ENCODE data around the gene S100A16.
"Not testable (repeated sequence)": the region's sequence is repeated elsewhere in the genome, so short reads cannot be mapped to it uniquely, and the experiment has no call there.

S100A16 gene

GRCh38 chr1:153585006-153585405 is 27.9 kb downstream of the S100A16 start:
- DNase-seq (ENCODE audit: low read depth), result no peak

- DNase-seq (ENCODE audit: low read depth), result no peak
These were observed 29.0 kb downstream of the S100A16 start for GRCh38 chr1:153583976-153584375.

- DNase-seq (ENCODE audit: low read depth), result not testable (repeated sequence)
These were observed 29.4 kb downstream of the S100A16 start for GRCh38 chr1:153583514-153583913.

GRCh38 chr1:153582836-153583235 is 30.1 kb downstream of the S100A16 start:
- DNase-seq (ENCODE audit: low read depth), result not testable (repeated sequence)

- no peak for DNase-seq (ENCODE audit: low read depth)
These were observed 34.0 kb downstream of the S100A16 start for GRCh38 chr1:153578936-153579335.

- no peak for DNase-seq (ENCODE audit: low read depth)
These were observed 34.4 kb downstream of the S100A16 start for GRCh38 chr1:153578490-153578889.

- DNase-seq (ENCODE audit: low read depth), result no peak
These were observed 35.3 kb downstream of the S100A16 start for GRCh38 chr1:153577624-153578051.

GRCh38 chr1:153577138-153577537 is 35.8 kb downstream of the S100A16 start:
- no peak for DNase-seq (ENCODE audit: low read depth)

- DNase-seq (ENCODE audit: low read depth), result not testable (repeated sequence)
These were observed 37.4 kb downstream of the S100A16 start for GRCh38 chr1:153575497-153575896.

- not testable (repeated sequence) for DNase-seq (ENCODE audit: low read depth)
These were observed 37.9 kb downstream of the S100A16 start for GRCh38 chr1:153575081-153575491.

GRCh38 chr1:153573351-153573750 is 39.6 kb downstream of the S100A16 start:
- DNase-seq (ENCODE audit: low read depth), result no peak

GRCh38 chr1:153572569-153573015 is 40.3 kb downstream of the S100A16 start:
- DNase-seq (ENCODE audit: low read depth), result no peak

GRCh38 chr1:153571706-153572105 is 41.2 kb downstream of the S100A16 start:
- no peak for DNase-seq (ENCODE audit: low read depth)

- no peak for DNase-seq (ENCODE audit: low read depth)
These were observed 42.1 kb downstream of the S100A16 start for GRCh38 chr1:153570874-153571273.

- no peak for DNase-seq (ENCODE audit: low read depth)
These were observed 43.5 kb downstream of the S100A16 start for GRCh38 chr1:153569465-153569864.

- DNase-seq (ENCODE audit: low read depth), result peak; percentile 66
These were observed 44.4 kb downstream of the S100A16 start for GRCh38 chr1:153568367-153569099.

GRCh38 chr1:153567621-153568366 is 45.1 kb downstream of the S100A16 start:
- no peak for DNase-seq (ENCODE audit: low read depth)

- DNase-seq (ENCODE audit: low read depth), result peak; percentile 51
These were observed 46.2 kb downstream of the S100A16 start for GRCh38 chr1:153566414-153567371.

- no peak for DNase-seq (ENCODE audit: low read depth)
These were observed 47.2 kb downstream of the S100A16 start, which contains the start of gene S100A2 for GRCh38 chr1:153565529-153566374. TSS of gene S100A2 (minus strand) at chr1:153565844. CDS start at chr1:153563877, 1,967 bp downstream.

- DNase-seq (ENCODE audit: low read depth), result no peak
These were observed 48.9 kb downstream of the S100A16 start for GRCh38 chr1:153563991-153564390.

- DNase-seq (ENCODE audit: low read depth), result no peak
These were observed 49.4 kb downstream of the S100A16 start for GRCh38 chr1:153563483-153563901.

Data from stimulated activated CD8-positive, alpha-beta memory T cell treated with anti-CD3 and anti-CD28 coated beads, Interleukin-15, amount 100 ng/mL, for 24 hours (primary cell).